Upper lobe of left lung (tissue), 6 donors: ENCODE data around the gene GPR12. TPM values are rescaled to one million over a fixed set of nuclear protein-coding genes. Genes with fewer than 3 reads are reported as not detected.

Experiments used
- ATAC-seq, 2 donors: fragments of 200-7000 bp; cut with Tn5 transposase; one replicate each; pipeline ENCODE4 v1.9.1; 2022; ENCODE audit warnings: mild to moderate bottlenecking in 2 of 2, moderate library complexity in 2 of 2; ENCODE audit not compliant: low FRiP score in 2 of 2
- DNase-seq, 2 donors: peaks; one replicate each; pipeline ENCODE4 v3.0.0-alpha.2; 2019 to 2020
- H3K27ac ChIP-seq, 4 donors: fragments of 200-600 bp; sonication (generic); one replicate each; pipeline ENCODE4 v1.5.1; 2016 to 2019
- H3K27me3 ChIP-seq, 4 donors: fragments of 200-600 bp; sonication (generic); one replicate each; pipeline ENCODE4 v1.5.1; 2017 to 2019
- H3K36me3 ChIP-seq, 4 donors: fragments of 200-600 bp; sonication (generic); one replicate each; pipeline ENCODE4 v1.5.1; 2016 to 2019
- H3K4me1 ChIP-seq, 4 donors: fragments of 200-600 bp; sonication (generic); one replicate each; pipeline ENCODE4 v1.5.1; 2018 to 2019
- H3K4me3 ChIP-seq, 4 donors: fragments of 200-600 bp; sonication (generic); one replicate each; pipeline ENCODE4 v1.5.1; 2017 to 2019; ENCODE audit warnings: mild to moderate bottlenecking in 2 of 4, moderate library complexity in 1 of 4
- H3K9me3 ChIP-seq, 4 donors: fragments of 200-600 bp; sonication (generic); one replicate each; pipeline ENCODE4 v1.5.1; 2018 to 2019
- CTCF ChIP-seq, 6 experiments: fragments of 450-650 bp in 4 of 6; fragments of 200-600 bp in 2 of 6; sonication (generic) in 2 of 6; IDR thresholded peaks; one replicate each; pipeline ENCODE4 v1.5.1; 2016 to 2019; ENCODE audit warnings: antibody characterized with exemption in 6 of 6
- EP300 ChIP-seq, 4 donors: sonication (generic); formaldehyde crosslinking; IDR thresholded peaks; one replicate each; pipeline ENCODE4 v1.5.1; 2017; ENCODE audit warnings: antibody characterized with exemption in 4 of 4, control low read depth in 2 of 4
- POLR2A ChIP-seq, 4 donors: fragments of 450-650 bp; IDR thresholded peaks; one replicate each; pipeline ENCODE4 v1.5.1; 2016 to 2017; ENCODE audit warnings: antibody characterized with exemption in 4 of 4, mild to moderate bottlenecking in 2 of 4
- POLR2AphosphoS5 ChIP-seq, 2 donors: sonication (generic); formaldehyde crosslinking; IDR thresholded peaks; one replicate each; pipeline ENCODE4 v1.5.1; 2017; ENCODE audit warnings: antibody characterized with exemption in 2 of 2
- WGBS, 2 donors: methylation state at CpG; one replicate each; pipeline ENCODE4 v1.1.5; 2017 to 2018; 5-methylcytosine and 5-hydroxymethylcytosine counted together
- total RNA-seq, 6 donors: library from RNA; depleted of rRNA in 4 of 6; stranded (reverse); fragments of >200 nt in 4 of 6; gene quantifications; one replicate each; pipeline versions ENCODE4 v1.1.0 to v1.2.1, GENCODE V29; 2016 to 2021
- donor health status: DM: no; HTN: no; CAD: no; lungs with moderate emphysema.
- donor health status: DM: no; HTN: yes; CAD: no; lungs with severe emphysema.

Gene GPR12
- total RNA-seq, 6 donors from 2014 or later = not detected

- Histone ChIP-seq H3K36me3 (no peaks in the 10 kb centered on the region), H3K27ac (no peak overlapping the region), H3K4me1 (peaks cover 0 to 20% (median 9%) of the 10 kb centered on the region in 4 donors), H3K9me3 (no peaks in the 10 kb centered on the region), H3K4me3 (no peak overlapping the region), H3K27me3 (no peaks in the 10 kb centered on the region)
- 88 to 90% methylated on average over 2 of the region's 2 CpGs for WGBS, 2 donors
- ATAC-seq = no peak
- no peak for TF ChIP-seq POLR2A (IDR thresholded peaks at IDR 0.05)
- TF ChIP-seq EP300 (IDR thresholded peaks at IDR 0.05) = no peak
- TF ChIP-seq POLR2AphosphoS5 (IDR thresholded peaks at IDR 0.05) = no peak
- no peak for DNase-seq
Measured at GRCh38 chr13:26786651-26787295, 26.2 kb upstream of the GPR12 start.

DNA sequence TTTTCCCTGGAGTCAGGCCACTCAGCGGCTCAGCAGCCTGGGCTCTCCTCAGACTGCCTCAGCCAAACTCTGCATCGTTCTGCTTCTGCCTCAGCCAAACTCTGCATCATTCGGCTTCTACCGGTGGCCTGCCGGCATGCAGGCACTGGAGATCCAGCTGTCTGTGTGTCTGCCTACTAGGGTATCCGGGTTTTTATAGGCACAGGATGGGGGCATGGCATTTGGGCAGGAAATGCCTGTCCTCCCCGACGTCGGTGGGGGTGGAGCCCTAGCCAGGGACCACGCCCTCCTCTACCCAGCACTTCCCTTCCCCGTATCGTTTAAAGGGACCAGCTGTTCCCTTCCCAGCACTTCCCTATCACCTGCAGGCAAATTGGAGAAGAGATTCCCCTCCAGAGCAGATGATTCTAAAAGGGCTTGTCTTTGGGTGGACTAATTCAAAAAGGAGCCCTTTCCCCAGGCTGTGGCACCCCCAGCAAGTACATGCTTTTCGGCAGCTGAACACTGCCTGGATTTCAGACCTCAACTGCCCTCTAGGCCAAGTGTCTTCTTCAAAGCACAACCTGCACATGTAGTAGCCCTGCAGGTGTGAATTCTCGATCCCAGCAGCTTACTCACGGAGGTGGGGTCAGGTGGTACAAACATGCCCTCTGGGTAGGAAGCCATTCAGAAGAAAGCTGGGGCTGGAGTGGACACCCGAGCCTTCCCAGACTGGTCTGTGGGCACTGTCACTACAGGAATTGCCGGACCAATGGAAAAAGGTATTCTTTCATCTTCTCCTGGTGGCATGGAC, 25.4 kb upstream of the GPR12 start:
- Histone ChIP-seq H3K27ac (no peak overlapping the region), H3K4me3 (peak overlapping the region in 3 of 4 donors; percentile 12 to 26 (median 21)), H3K36me3 (no peaks in the 10 kb centered on the region), H3K4me1 (peaks cover 0 to 20% (median 9%) of the 10 kb centered on the region in 4 donors), H3K9me3 (no peaks in the 10 kb centered on the region), H3K27me3 (no peaks in the 10 kb centered on the region)
- DNase-seq (peak; percentile 27 to 34), ATAC-seq (peak in 1 of 2 donors; percentile 66)
- TF ChIP-seq EP300 (IDR thresholded peaks at IDR 0.05) (no peak), CTCF (IDR thresholded peaks at IDR 0.05) (no peak), POLR2A (IDR thresholded peaks at IDR 0.05) (peak in 1 of 4 donors; percentile 47)
- WGBS, 2 donors = 23 to 37% methylated on average over 17 of the region's 17 CpGs

- Histone ChIP-seq H3K36me3 (no peaks in the 10 kb centered on the region), H3K4me1 (peaks cover 0 to 20% (median 9%) of the 10 kb centered on the region in 4 donors), H3K27me3 (no peaks in the 10 kb centered on the region), H3K9me3 (no peaks in the 10 kb centered on the region), H3K4me3 (peak overlapping the region in 3 of 4 donors; percentile 12 to 26 (median 21)), H3K27ac (peak overlapping the region in 1 of 4 donors; percentile 13)
- ATAC-seq (no peak), DNase-seq (peak in 1 of 2 donors; percentile 39)
- 29 to 39% methylated on average over 5 to 17 of the region's 18 CpGs for WGBS, 2 donors
- TF ChIP-seq EP300 (IDR thresholded peaks at IDR 0.05) = no peak
- TF ChIP-seq CTCF (IDR thresholded peaks at IDR 0.05) = no peak
- TF ChIP-seq POLR2A (IDR thresholded peaks at IDR 0.05) = no peak
- no peak for TF ChIP-seq POLR2AphosphoS5 (IDR thresholded peaks at IDR 0.05)
Measured at GRCh38 chr13:26784704-26785639, 24.4 kb upstream of the GPR12 start.

DNA sequence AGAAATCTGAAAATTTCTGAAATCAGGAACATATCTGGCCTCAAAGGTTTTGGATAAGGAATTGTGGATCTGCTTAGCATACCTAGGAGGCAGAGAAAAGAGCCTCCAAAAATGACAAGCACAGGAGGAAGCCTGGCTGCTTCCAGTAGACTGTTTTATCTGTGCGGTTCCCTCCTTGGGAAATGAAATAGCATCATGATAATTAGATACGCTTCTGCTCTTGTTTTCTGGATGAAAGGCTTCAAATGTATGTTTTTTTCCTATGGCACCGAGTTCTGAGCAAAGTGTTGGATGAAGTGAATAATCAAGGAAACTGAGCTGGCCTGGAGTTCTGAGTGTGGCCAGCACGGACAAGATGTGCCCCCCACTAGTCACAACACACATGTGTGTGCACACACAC, 19.8 kb upstream of the GPR12 start:
- H3K27ac ChIP-seq = no peak overlapping the region
- H3K4me3 ChIP-seq = no peak overlapping the region
- 80 to 83% methylated on average over 4 of the region's 4 CpGs for WGBS, 2 donors
- no peaks in the 10 kb centered on the region for H3K27me3 ChIP-seq
- no peak for TF ChIP-seq POLR2AphosphoS5 (IDR thresholded peaks at IDR 0.05)
- TF ChIP-seq POLR2A (IDR thresholded peaks at IDR 0.05) = no peak
- no peak for TF ChIP-seq EP300 (IDR thresholded peaks at IDR 0.05)
- TF ChIP-seq CTCF (IDR thresholded peaks at IDR 0.05) = no peak
- H3K36me3 ChIP-seq = no peaks in the 10 kb centered on the region
- H3K9me3 ChIP-seq = no peaks in the 10 kb centered on the region
- H3K4me1 ChIP-seq = peaks cover 0 to 8% (median 3%) of the 10 kb centered on the region in 4 donors
- DNase-seq = no peak
- ATAC-seq = no peak
